GM06990 (cell line): Measurements from ENCODE around the gene FAM234A.

Experiments
- DNase-seq: peaks from one replicate; pipeline ENCODE4 v3.0.0-alpha.2; 2011; ENCODE audit not compliant: insufficient read length; ENCODE audit errors: extremely low read depth
- H3K27me3 ChIP-seq: replicated peaks from 2 replicates; pipeline ENCODE4 v1.6.0; 2011; ENCODE audit warnings: low read length; ENCODE audit not compliant: control insufficient read depth, insufficient read depth
- H3K36me3 ChIP-seq: 2 replicates; pipeline ENCODE4 v1.5.1; 2011; ENCODE audit warnings: low read length; ENCODE audit not compliant: control insufficient read depth, insufficient read depth
- H3K4me3 ChIP-seq: replicated peaks from 2 replicates; pipeline ENCODE4 v1.5.1; 2011; ENCODE audit warnings: low read depth, mild to moderate bottlenecking, control low read depth, low read length
- TF ChIP-seq, protein P1 (sequence below): IDR thresholded peaks from 2 replicates; pipeline ENCODE4 v1.5.1; 2011; ENCODE audit warnings: low read length, control low read depth, mild to moderate bottlenecking, inconsistent platforms; ENCODE audit not compliant: insufficient read depth, poor library complexity, severe bottlenecking

The FAM234A gene

GRCh38 chr16:284204-285120 lies 49.8 kb downstream of the FAM234A start:
- TF ChIP-seq, protein P1, sequence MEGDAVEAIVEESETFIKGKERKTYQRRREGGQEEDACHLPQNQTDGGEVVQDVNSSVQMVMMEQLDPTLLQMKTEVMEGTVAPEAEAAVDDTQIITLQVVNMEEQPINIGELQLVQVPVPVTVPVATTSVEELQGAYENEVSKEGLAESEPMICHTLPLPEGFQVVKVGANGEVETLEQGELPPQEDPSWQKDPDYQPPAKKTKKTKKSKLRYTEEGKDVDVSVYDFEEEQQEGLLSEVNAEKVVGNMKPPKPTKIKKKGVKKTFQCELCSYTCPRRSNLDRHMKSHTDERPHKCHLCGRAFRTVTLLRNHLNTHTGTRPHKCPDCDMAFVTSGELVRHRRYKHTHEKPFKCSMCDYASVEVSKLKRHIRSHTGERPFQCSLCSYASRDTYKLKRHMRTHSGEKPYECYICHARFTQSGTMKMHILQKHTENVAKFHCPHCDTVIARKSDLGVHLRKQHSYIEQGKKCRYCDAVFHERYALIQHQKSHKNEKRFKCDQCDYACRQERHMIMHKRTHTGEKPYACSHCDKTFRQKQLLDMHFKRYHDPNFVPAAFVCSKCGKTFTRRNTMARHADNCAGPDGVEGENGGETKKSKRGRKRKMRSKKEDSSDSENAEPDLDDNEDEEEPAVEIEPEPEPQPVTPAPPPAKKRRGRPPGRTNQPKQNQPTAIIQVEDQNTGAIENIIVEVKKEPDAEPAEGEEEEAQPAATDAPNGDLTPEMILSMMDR: no peak
- Histone ChIP-seq H3K27me3 (no peaks in the 10 kb centered on the region), H3K4me3 (no peak overlapping the region), H3K36me3 (peaks cover 7% of the 10 kb centered on the region)
- DNase-seq: no peak

GRCh38 chr16:285146-286055 lies 50.8 kb downstream of the FAM234A start:
- DNase-seq: peak; percentile 38
- Histone ChIP-seq H3K27me3 (no peaks in the 10 kb centered on the region), H3K36me3 (peaks cover 8% of the 10 kb centered on the region), H3K4me3 (no peak overlapping the region)
- TF ChIP-seq, protein P1: no peak

GRCh38 chr16:286491-287297 lies 52.1 kb downstream of the FAM234A start:
- DNase-seq: no peak
- H3K4me3 ChIP-seq: no peak overlapping the region
- TF ChIP-seq, protein P1: no peak
- no peaks in the 10 kb centered on the region for H3K27me3 ChIP-seq
- peaks cover 10% of the 10 kb centered on the region for H3K36me3 ChIP-seq

DNA sequence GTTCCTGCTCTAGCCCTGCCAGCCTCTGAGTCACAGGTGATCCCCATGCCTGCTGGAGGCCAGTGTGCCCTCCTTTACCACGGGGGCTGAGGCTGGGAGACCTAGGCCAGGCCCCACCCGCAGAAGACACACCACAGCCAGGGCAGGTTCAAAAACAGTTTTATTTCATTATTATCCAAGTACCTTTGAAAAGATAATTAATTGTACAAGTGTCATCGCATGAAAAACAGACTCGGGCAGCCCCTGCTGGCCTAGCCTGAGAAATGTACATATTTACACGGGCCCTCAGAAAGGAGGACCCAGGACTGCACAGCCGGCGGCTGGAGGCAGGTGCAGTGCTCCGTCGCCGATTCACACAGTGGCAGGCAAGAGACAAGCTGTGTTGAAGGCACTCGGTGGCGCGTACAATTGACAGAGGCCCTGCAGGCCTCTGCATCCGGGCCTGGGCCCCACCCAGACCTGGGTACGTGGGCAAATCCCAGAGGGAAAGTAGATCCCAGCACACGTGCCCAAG lies 52.7 kb downstream of the FAM234A start:
- Histone ChIP-seq H3K27me3 (no peaks in the 10 kb centered on the region), H3K4me3 (no peak overlapping the region), H3K36me3 (peaks cover 10% of the 10 kb centered on the region)
- TF ChIP-seq, protein P1: no peak
- no peak for DNase-seq
